ENCODE results near the gene NAT10.

Gene NAT10

GRCh38 chr11:34191578-34191977, 86.1 kb downstream of the NAT10 start:
- DNase-seq = no peak

- DNase-seq = peak in 1 of 2 donors; percentile 25
These were observed 87.3 kb downstream of the NAT10 start for GRCh38 chr11:34192481-34193401.

- no peak for DNase-seq
These were observed 89.3 kb downstream of the NAT10 start for GRCh38 chr11:34194576-34195335.
